Astrocyte (in vitro differentiated cells and primary cell): ENCODE results near the gene IGHMBP2. TPM values are rescaled to one million over a fixed set of nuclear protein-coding genes. Genes with fewer than 3 reads are reported as not detected.
"Not testable (repeated sequence)": the region's sequence is repeated elsewhere in the genome, so short reads cannot be mapped to it uniquely, and the experiment has no call there.

ENCODE experiments used
- DNase-seq: peaks from one replicate; pipeline ENCODE4 v3.0.0-alpha.2; 2010; ENCODE audit warnings: low read depth
- FAIRE-seq: peaks from 2 replicates; lab custom pipeline; 2011; peaks lifted over from hg19 to GRCh38; lab: Jason Lieb, UNC
- H2AFZ ChIP-seq: 2 replicates; pipeline ENCODE4 v1.6.0; 2012; ENCODE audit warnings: low read depth, low read length, inconsistent platforms
- H3K27ac ChIP-seq: 2 replicates; pipeline ENCODE4 v1.5.1; 2011; ENCODE audit warnings: low read depth, low read length, inconsistent platforms
- H3K27me3 ChIP-seq: 2 replicates; pipeline ENCODE4 v1.6.0; 2011; ENCODE audit warnings: low read length, inconsistent platforms; ENCODE audit not compliant: insufficient read depth
- H3K36me3 ChIP-seq: 2 replicates; pipeline ENCODE4 v1.5.1; 2011; ENCODE audit warnings: low read length, inconsistent platforms; ENCODE audit not compliant: insufficient read depth
- H3K4me1 ChIP-seq: 2 replicates; pipeline ENCODE4 v1.5.1; 2011; ENCODE audit warnings: low read length, inconsistent platforms; ENCODE audit not compliant: insufficient read depth
- H3K4me2 ChIP-seq: 2 replicates; pipeline ENCODE4 v1.6.0; 2012; ENCODE audit warnings: low read length, inconsistent platforms
- H3K4me3 ChIP-seq: 2 replicates; pipeline ENCODE4 v1.5.1; 2011; ENCODE audit warnings: low read depth, mild to moderate bottlenecking, low read length, inconsistent platforms; ENCODE audit not compliant: insufficient read depth
- H3K79me2 ChIP-seq: 2 replicates; pipeline ENCODE4 v1.6.0; 2012; ENCODE audit warnings: mild to moderate bottlenecking, low read length, inconsistent platforms; ENCODE audit not compliant: insufficient read depth
- H3K9ac ChIP-seq: 2 replicates; pipeline ENCODE4 v1.6.0; 2012; ENCODE audit warnings: mild to moderate bottlenecking, low read length, inconsistent platforms
- H3K9me3 ChIP-seq: 2 replicates; pipeline ENCODE4 v1.5.1; 2012; ENCODE audit warnings: low read depth, mild to moderate bottlenecking, low read length, inconsistent platforms; ENCODE audit not compliant: insufficient read depth
- H4K20me1 ChIP-seq: 2 replicates; pipeline ENCODE4 v1.6.0; 2012; ENCODE audit warnings: low read length, inconsistent platforms; ENCODE audit not compliant: insufficient read depth
- H3K27ac Mint-ChIP-seq: one replicate; pipeline ENCODE4 v1.8.0; 2021; ENCODE audit warnings: mild to moderate bottlenecking, mixed read lengths; ENCODE audit not compliant: unreplicated experiment
- H3K27me3 Mint-ChIP-seq: one replicate; pipeline ENCODE4 v1.8.0; 2021; ENCODE audit warnings: low read depth, mixed read lengths; ENCODE audit not compliant: unreplicated experiment
- H3K36me3 Mint-ChIP-seq: one replicate; pipeline ENCODE4 v1.8.0; 2021; ENCODE audit warnings: low read depth, mixed read lengths; ENCODE audit not compliant: unreplicated experiment
- H3K4me1 Mint-ChIP-seq: one replicate; pipeline ENCODE4 v1.8.0; 2021; ENCODE audit warnings: low read depth, mixed read lengths; ENCODE audit not compliant: unreplicated experiment
- H3K4me3 Mint-ChIP-seq: one replicate; pipeline ENCODE4 v1.8.0; 2021; ENCODE audit warnings: mild to moderate bottlenecking, moderate library complexity, mixed read lengths; ENCODE audit not compliant: unreplicated experiment
- H3K9me3 Mint-ChIP-seq: one replicate; pipeline ENCODE4 v1.8.0; 2021; ENCODE audit warnings: mild to moderate bottlenecking, mixed read lengths; ENCODE audit not compliant: unreplicated experiment
- EZH2 ChIP-seq: IDR thresholded peaks from 2 replicates; pipeline ENCODE4 v1.6.1; 2012; ENCODE audit warnings: mild to moderate bottlenecking, low read length, inconsistent platforms; ENCODE audit not compliant: insufficient read depth
- total RNA-seq: library from RNA; stranded (reverse); gene quantifications from 2 replicates; pipeline ENCODE4 v1.2.1, GENCODE V29; 2021
- TF ChIP-seq, protein P1 (sequence below): IDR thresholded peaks from 2 replicates; pipeline ENCODE4 v1.5.1; 2011; ENCODE audit warnings: low read depth, mild to moderate bottlenecking, inconsistent platforms, low read length, moderate library complexity; ENCODE audit not compliant: insufficient read depth

The IGHMBP2 gene
- total RNA-seq, 1 donor from 2014 or later: 14.0 TPM

DNA sequence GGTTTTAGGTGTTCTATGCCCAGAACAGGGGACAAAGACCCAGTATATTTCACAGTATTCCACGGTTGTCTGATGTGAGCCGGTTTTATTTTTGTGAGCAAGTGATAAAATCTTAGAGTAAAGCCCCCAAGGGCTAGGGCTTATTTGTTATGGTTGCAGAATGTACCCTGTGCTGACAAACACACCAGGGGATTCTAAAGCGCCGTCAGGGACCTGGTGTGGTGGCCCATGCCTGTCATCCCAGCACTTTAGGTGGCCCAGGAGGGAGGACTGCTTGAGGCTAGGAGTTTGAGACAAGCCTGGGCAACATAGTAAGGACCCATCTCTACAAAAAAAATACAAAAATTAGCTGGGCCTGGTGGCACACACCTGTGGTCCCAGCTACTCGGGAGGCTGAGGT is 22.8 kb upstream of the IGHMBP2 start:
- Mint-ChIP-seq H3K27me3 (no peaks in the 10 kb centered on the region), H3K4me3 (no peak overlapping the region), H3K4me1 (no peaks in the 10 kb centered on the region), H3K27ac (no peak overlapping the region), H3K9me3 (peaks cover 3% of the 10 kb centered on the region), H3K36me3 (peaks cover 1% of the 10 kb centered on the region)
- no peaks in the 10 kb centered on the region for H3K27me3 ChIP-seq
- H3K4me1 ChIP-seq: no peaks in the 10 kb centered on the region
- H3K36me3 ChIP-seq: no peaks in the 10 kb centered on the region
- H3K4me3 ChIP-seq: no peak overlapping the region
- DNase-seq: no peak
- H3K9ac ChIP-seq: no peak overlapping the region
- no peaks in the 10 kb centered on the region for H3K79me2 ChIP-seq
- no peak overlapping the region for H3K4me2 ChIP-seq
- no peaks in the 10 kb centered on the region for H3K9me3 ChIP-seq
- no peaks in the 10 kb centered on the region for H4K20me1 ChIP-seq
- no peak overlapping the region for H3K27ac ChIP-seq
- FAIRE-seq: no peak
- TF ChIP-seq EZH2: no peak
- TF ChIP-seq, protein P1, sequence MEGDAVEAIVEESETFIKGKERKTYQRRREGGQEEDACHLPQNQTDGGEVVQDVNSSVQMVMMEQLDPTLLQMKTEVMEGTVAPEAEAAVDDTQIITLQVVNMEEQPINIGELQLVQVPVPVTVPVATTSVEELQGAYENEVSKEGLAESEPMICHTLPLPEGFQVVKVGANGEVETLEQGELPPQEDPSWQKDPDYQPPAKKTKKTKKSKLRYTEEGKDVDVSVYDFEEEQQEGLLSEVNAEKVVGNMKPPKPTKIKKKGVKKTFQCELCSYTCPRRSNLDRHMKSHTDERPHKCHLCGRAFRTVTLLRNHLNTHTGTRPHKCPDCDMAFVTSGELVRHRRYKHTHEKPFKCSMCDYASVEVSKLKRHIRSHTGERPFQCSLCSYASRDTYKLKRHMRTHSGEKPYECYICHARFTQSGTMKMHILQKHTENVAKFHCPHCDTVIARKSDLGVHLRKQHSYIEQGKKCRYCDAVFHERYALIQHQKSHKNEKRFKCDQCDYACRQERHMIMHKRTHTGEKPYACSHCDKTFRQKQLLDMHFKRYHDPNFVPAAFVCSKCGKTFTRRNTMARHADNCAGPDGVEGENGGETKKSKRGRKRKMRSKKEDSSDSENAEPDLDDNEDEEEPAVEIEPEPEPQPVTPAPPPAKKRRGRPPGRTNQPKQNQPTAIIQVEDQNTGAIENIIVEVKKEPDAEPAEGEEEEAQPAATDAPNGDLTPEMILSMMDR: no peak
- no peak overlapping the region for H2AFZ ChIP-seq

DNA sequence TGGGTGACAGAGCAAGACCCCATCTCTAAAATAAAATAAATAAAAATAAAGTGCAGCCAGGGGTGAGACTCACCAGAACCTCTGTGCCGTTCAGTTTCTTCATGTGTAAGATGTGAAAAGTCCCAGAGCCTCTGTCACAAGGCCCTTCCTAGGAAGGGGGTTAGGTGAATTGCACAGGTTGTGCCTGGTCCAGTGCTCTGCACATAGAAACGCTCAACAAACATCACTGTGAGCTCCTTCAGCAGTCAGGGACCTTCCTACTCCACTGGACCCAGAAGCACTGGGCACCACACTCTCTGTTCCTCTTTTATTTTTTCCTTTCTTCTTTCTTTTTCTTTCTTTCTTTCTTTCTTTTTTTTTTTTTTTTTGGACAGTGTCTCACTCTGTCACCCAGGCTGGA is 22.4 kb upstream of the IGHMBP2 start:
- Histone ChIP-seq H3K4me2 (no peak overlapping the region), H3K79me2 (no peaks in the 10 kb centered on the region), H2AFZ (no peak overlapping the region), H3K27ac (no peak overlapping the region), H3K9ac (no peak overlapping the region), H4K20me1 (no peaks in the 10 kb centered on the region), H3K27me3 (no peaks in the 10 kb centered on the region), H3K9me3 (no peaks in the 10 kb centered on the region), H3K4me1 (no peaks in the 10 kb centered on the region), H3K36me3 (no peaks in the 10 kb centered on the region), H3K4me3 (no peak overlapping the region)
- FAIRE-seq (no peak), DNase-seq (no peak)
- Mint-ChIP-seq H3K4me1 (no peaks in the 10 kb centered on the region), H3K36me3 (peaks cover 1% of the 10 kb centered on the region), H3K27ac (no peak overlapping the region), H3K4me3 (no peak overlapping the region), H3K9me3 (peaks cover 3% of the 10 kb centered on the region), H3K27me3 (no peaks in the 10 kb centered on the region)
- TF ChIP-seq, protein P1: no peak
- no peak for TF ChIP-seq EZH2

DNA sequence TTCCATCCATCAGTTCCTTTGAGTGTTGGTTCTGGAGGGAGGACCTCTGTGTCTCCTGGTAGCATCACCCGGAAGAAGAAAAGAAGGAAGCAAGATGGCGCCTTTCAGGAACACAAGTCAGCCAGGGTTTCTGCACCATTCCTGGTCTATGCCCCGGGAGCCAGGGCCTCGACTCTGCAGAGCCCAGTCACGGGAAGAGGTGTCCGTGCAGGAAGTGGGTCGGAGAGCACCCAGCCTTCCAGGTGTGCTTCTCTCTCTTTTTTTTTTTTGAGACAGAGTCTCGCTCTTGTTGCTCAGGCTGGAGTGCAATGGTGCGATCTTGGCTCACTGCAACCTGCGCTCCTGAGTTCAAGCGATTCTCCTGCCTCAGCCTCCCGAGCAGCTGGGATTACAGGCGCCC is 21.3 kb upstream of the IGHMBP2 start:
- Mint-ChIP-seq H3K4me1 (no peaks in the 10 kb centered on the region), H3K9me3 (peaks cover 3% of the 10 kb centered on the region), H3K27ac (no peak overlapping the region), H3K27me3 (no peaks in the 10 kb centered on the region), H3K4me3 (no peak overlapping the region), H3K36me3 (peaks cover 1% of the 10 kb centered on the region)
- Histone ChIP-seq H3K36me3 (no peaks in the 10 kb centered on the region), H2AFZ (no peak overlapping the region), H3K9me3 (no peaks in the 10 kb centered on the region), H3K4me3 (no peak overlapping the region), H3K4me1 (no peaks in the 10 kb centered on the region), H4K20me1 (no peaks in the 10 kb centered on the region), H3K27ac (no peak overlapping the region), H3K4me2 (no peak overlapping the region), H3K79me2 (no peaks in the 10 kb centered on the region), H3K27me3 (no peaks in the 10 kb centered on the region), H3K9ac (no peak overlapping the region)
- TF ChIP-seq, protein P1: no peak
- TF ChIP-seq EZH2: no peak
- FAIRE-seq (no peak), DNase-seq (no peak)

DNA sequence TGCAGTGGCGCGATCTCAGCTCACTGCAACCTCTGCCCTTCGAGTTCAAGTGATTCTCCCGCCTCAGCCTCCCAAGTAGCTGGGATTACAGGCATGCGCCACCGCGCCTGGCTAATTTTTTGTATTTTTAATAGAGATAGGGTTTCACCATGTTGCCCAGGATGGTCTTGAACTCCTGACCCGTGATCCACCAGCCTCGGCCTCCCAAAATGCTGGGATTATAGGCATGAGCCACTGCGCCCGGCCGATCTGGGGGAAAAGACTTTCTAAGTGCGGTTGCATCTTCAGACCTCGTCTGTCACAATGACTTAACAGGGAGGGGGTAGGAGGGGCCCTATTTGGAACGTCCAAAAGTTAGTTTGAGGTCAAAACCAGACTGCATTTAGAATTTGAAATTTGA is 18.9 kb upstream of the IGHMBP2 start:
- not testable (repeated sequence) for H3K27ac Mint-ChIP-seq, H3K27me3 ChIP-seq, H3K9ac ChIP-seq, H3K4me2 ChIP-seq, H3K27ac ChIP-seq, H3K79me2 ChIP-seq, H3K4me3 Mint-ChIP-seq, H2AFZ ChIP-seq, H3K9me3 ChIP-seq, H3K36me3 Mint-ChIP-seq, H4K20me1 ChIP-seq, H3K4me3 ChIP-seq, H3K27me3 Mint-ChIP-seq, H3K4me1 ChIP-seq, H3K36me3 ChIP-seq, H3K4me1 Mint-ChIP-seq, DNase-seq, H3K9me3 Mint-ChIP-seq, FAIRE-seq
